GM15510 (cell line): ENCODE measurements around the gene CD48.

Experiments
- POLR2A ChIP-seq: IDR thresholded peaks from 3 replicates; pipeline ENCODE4 v1.6.1; 2011; ENCODE audit warnings: borderline replicate concordance; ENCODE audit not compliant: insufficient read length; ENCODE audit errors: extremely low read depth

CD48 gene, protein sequence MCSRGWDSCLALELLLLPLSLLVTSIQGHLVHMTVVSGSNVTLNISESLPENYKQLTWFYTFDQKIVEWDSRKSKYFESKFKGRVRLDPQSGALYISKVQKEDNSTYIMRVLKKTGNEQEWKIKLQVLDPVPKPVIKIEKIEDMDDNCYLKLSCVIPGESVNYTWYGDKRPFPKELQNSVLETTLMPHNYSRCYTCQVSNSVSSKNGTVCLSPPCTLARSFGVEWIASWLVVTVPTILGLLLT

GRCh38 chr1:160711602-160712311 is at the start of gene CD48:
Gene CD48, minus strand, starts transcription at chr1:160711822. Its CDS starts 59 bp downstream, at chr1:160711763.
- TF ChIP-seq POLR2A = peak; percentile 62

- no peak for TF ChIP-seq POLR2A
These were observed 49.4 kb upstream of the CD48 start for GRCh38 chr1:160761046-160761445.

GRCh38 chr1:160759740-160760139 is 48.1 kb upstream of the CD48 start:
- no peak for TF ChIP-seq POLR2A

DNA sequence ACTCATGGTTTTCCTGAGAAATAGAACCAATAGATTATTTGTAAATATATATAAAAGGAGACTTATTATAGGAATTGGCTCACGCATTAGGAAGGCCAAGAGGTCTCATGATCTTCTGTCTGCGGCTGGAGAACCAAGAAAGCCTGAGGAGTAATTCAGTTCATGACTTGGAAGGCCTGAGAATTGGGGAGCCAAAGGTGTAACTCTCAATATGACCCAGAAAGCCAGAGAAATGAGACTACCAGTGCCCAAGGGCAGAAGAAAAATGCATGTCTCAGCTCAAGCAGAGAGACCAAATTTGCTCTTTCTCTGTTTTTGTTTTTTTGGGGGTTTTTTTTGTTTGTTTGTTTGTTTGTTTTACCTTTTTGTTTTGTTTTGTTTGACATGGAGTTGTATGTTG is 46.9 kb upstream of the CD48 start:
- no peak for TF ChIP-seq POLR2A

- TF ChIP-seq POLR2A = no peak
These were observed 45.2 kb upstream of the CD48 start for GRCh38 chr1:160756849-160757201.

GRCh38 chr1:160755911-160756848 is 44.6 kb upstream of the CD48 start:
- TF ChIP-seq POLR2A = no peak

GRCh38 chr1:160755461-160755860 is 43.8 kb upstream of the CD48 start:
- no peak for TF ChIP-seq POLR2A

- no peak for TF ChIP-seq POLR2A
These were observed 42.0 kb upstream of the CD48 start for GRCh38 chr1:160753594-160753993.

DNA sequence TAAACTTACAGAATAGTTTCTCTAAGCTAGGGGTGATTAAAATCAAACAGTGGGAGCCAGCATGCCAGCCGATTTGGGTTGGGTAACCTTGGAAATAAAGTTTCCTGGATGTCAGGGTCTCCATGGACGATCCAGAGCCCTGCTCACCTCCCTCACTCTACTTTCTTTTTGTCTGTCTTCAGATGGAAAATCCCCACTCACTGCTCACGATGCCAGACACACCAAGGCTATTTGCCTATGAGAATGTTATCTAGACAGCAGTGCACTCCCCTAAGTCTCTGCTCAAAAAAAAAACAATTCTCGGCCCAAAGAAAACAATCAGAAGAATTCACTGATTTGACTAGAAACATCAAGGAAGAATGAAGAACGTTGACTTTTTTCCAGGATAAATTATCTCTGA is 41.3 kb upstream of the CD48 start:
- no peak for TF ChIP-seq POLR2A

GRCh38 chr1:160752406-160752805 is 40.8 kb upstream of the CD48 start:
- TF ChIP-seq POLR2A = no peak

DNA sequence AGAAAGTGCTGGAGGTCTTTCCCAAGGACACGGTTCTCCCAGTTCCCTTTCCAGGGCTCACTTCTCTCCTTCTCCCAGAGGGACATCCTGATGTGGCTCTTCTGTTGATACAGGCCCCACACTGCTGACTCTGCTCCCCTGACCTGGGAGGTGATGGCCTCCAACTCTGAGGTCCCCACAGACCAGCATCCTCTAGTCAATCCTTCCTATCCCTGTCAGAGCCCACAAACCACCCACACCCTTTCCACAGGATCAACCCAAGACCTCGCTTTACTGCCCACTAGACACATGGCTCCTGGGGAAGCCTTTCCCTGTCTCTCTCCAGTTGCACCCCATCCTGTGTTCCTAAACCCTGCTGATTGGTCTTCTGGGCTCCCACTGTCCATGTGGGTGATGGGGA is 39.0 kb upstream of the CD48 start:
- TF ChIP-seq POLR2A = no peak

- no peak for TF ChIP-seq POLR2A
These were observed 37.3 kb upstream of the CD48 start for GRCh38 chr1:160748878-160749269.

DNA sequence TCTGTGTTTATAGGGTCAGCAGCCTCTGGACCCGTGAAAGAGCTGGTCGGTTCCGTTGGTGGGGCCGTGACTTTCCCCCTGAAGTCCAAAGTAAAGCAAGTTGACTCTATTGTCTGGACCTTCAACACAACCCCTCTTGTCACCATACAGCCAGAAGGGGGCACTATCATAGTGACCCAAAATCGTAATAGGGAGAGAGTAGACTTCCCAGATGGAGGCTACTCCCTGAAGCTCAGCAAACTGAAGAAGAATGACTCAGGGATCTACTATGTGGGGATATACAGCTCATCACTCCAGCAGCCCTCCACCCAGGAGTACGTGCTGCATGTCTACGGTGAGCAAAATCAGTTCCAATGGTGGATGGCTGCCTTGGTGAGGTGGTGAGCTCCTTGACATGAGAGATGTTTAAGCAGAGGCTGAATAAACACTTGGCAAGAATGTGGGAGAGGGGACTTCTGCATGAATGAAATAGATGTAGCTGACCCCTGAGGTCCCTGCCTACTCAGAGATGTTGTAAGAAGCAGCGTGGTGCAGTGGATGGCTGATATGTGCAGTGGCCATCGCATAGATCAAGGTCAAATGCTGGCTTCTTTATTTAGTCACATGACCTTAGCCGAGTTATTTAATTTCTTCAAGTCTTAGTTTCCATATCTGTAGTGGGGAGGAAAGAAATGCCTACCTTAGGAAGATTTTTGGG is 36.7 kb upstream of the CD48 start:
- no peak for TF ChIP-seq POLR2A

DNA sequence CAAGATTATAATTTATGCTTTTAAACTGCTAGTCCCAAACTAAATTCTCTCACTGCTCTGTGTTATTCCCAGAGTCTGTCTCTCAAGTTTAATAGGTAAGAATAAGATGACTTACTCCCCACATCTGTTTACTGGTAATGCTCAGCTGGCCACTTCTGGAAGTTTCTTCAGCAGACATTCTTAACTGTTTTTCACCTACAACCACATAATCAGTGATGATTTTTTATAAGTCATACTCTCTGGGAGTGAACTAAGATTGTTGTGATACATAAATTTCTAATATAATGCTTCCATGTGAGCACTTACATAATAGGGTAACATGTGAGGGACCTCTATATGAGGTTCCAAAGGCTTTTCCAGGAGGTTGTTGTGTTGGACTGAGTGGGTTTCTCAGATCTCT is 36.1 kb upstream of the CD48 start:
- TF ChIP-seq POLR2A = no peak
